ENCODE results near the gene OR7C2. TPM values are rescaled to one million over a fixed set of nuclear protein-coding genes. Genes with fewer than 3 reads are reported as not detected.
A peak's percentile ranks its signal among the peaks of the same experiment; 100 is the strongest.

The OR7C2 gene
- polyA plus RNA-seq, 1 donor (not counting 4 experiments of a cell fraction or from before 2014, with no cell fraction given) = not detected

GRCh38 chr19:14916848-14917247, 24.4 kb upstream of the OR7C2 start:
- DNase-seq (ENCODE audit: low read depth, low spot score) (no peak), FAIRE-seq (no peak)
- Histone ChIP-seq H3K4me3 (ENCODE audit: control insufficient read depth in 2 of 3, extremely low read depth in 1 of 3, insufficient read depth in 2 of 3, low read depth in 1 of 3, low read length in 3 of 3) (no peak overlapping the region), H3K9ac (ENCODE audit: control insufficient read depth, extremely low read depth, insufficient read depth, low read length) (no peak overlapping the region), H3K9me1 (ENCODE audit: control insufficient read depth, extremely low read depth, insufficient read depth, low read length) (no peaks in the 10 kb centered on the region), H3K27ac (ENCODE audit: control insufficient read depth, insufficient read depth, low read length) (no peak overlapping the region), H3K79me2 (ENCODE audit: control insufficient read depth, insufficient read depth, low read length) (no peaks in the 10 kb centered on the region), H3K9me3 (ENCODE audit: control insufficient read depth, low read depth, low read length) (no peaks in the 10 kb centered on the region), H3K27me3 (ENCODE audit: control insufficient read depth, extremely low read depth, insufficient read depth, low read length) (no peaks in the 10 kb centered on the region), H2AFZ (ENCODE audit: control insufficient read depth, low read length) (no peak overlapping the region), H3K36me3 (ENCODE audit: control insufficient read depth in 2 of 2, extremely low read depth in 1 of 2, insufficient read depth in 2 of 2, low read length in 2 of 2) (no peaks in the 10 kb centered on the region), H3K4me2 (ENCODE audit: control insufficient read depth, extremely low read depth, insufficient read depth, low read depth, low read length) (no peak overlapping the region), H3K4me1 (ENCODE audit: control insufficient read depth, extremely low read depth, insufficient read depth, low read length) (no peaks in the 10 kb centered on the region), H4K20me1 (ENCODE audit: control insufficient read depth, extremely low read depth, insufficient read depth, low read length) (no peaks in the 10 kb centered on the region)
- TF ChIP-seq EZH2 (IDR thresholded peaks at IDR 0.05; ENCODE audit: low read length) = no peak
- peak in 2 of 3 experiments; percentile 31 to 54 for TF ChIP-seq CTCF (optimal IDR thresholded peaks at IDR 0.05 in 1 of 3, IDR thresholded peaks at IDR 0.05 in 1 of 3, conservative IDR thresholded peaks at IDR 0.05 in 1 of 3; ENCODE audit: extremely low read depth in 1 of 3, insufficient read depth in 2 of 3, low read length in 3 of 3)
- dilution Hi-C loops (cut with MboI; ENCODE audit: extremely low pct_ligation_motif_present, low sequenced_read_pairs) = no loop called here

GRCh38 chr19:14933506-14933905, 7.8 kb upstream of the OR7C2 start:
- Histone ChIP-seq H4K20me1 (ENCODE audit: control insufficient read depth, extremely low read depth, insufficient read depth, low read length) (no peaks in the 10 kb centered on the region), H3K4me1 (ENCODE audit: control insufficient read depth, extremely low read depth, insufficient read depth, low read length) (no peaks in the 10 kb centered on the region), H3K9ac (ENCODE audit: control insufficient read depth, extremely low read depth, insufficient read depth, low read length) (no peak overlapping the region), H3K9me1 (ENCODE audit: control insufficient read depth, extremely low read depth, insufficient read depth, low read length) (no peaks in the 10 kb centered on the region), H3K36me3 (ENCODE audit: control insufficient read depth in 2 of 2, extremely low read depth in 1 of 2, insufficient read depth in 2 of 2, low read length in 2 of 2) (no peaks in the 10 kb centered on the region), H3K27ac (ENCODE audit: control insufficient read depth, insufficient read depth, low read length) (no peak overlapping the region), H3K27me3 (ENCODE audit: control insufficient read depth, extremely low read depth, insufficient read depth, low read length) (no peaks in the 10 kb centered on the region), H2AFZ (ENCODE audit: control insufficient read depth, low read length) (no peak overlapping the region), H3K4me2 (ENCODE audit: control insufficient read depth, extremely low read depth, insufficient read depth, low read depth, low read length) (no peak overlapping the region), H3K79me2 (ENCODE audit: control insufficient read depth, insufficient read depth, low read length) (no peaks in the 10 kb centered on the region), H3K9me3 (ENCODE audit: control insufficient read depth, low read depth, low read length) (no peaks in the 10 kb centered on the region), H3K4me3 (ENCODE audit: control insufficient read depth in 2 of 3, extremely low read depth in 1 of 3, insufficient read depth in 2 of 3, low read depth in 1 of 3, low read length in 3 of 3) (no peak overlapping the region)
- FAIRE-seq (no peak), DNase-seq (ENCODE audit: low read depth, low spot score) (no peak)
- dilution Hi-C loops (cut with MboI; ENCODE audit: extremely low pct_ligation_motif_present, low sequenced_read_pairs) = no loop called here
- TF ChIP-seq CTCF (optimal IDR thresholded peaks at IDR 0.05 in 1 of 3, IDR thresholded peaks at IDR 0.05 in 1 of 3, conservative IDR thresholded peaks at IDR 0.05 in 1 of 3; ENCODE audit: extremely low read depth in 1 of 3, insufficient read depth in 2 of 3, low read length in 3 of 3) (no peak), EZH2 (IDR thresholded peaks at IDR 0.05; ENCODE audit: low read length) (no peak)

Data from keratinocyte (primary cell).